Subcutaneous preadipocyte (primary cell): ENCODE results near the gene FAM53B. TPM values are rescaled to one million over a fixed set of nuclear protein-coding genes. Genes with fewer than 3 reads are reported as not detected.

Experiments used
- small RNA-seq: library from RNA; depleted of rRNA; stranded (forward); fragments of <200 nt; gene quantifications from one replicate; pipeline ENCODE3, GENCODE V24; 2012
- total RNA-seq: library from RNA; depleted of rRNA; stranded (reverse); fragments of >200 nt; gene quantifications from 2 replicates; pipeline ENCODE4 v1.2.3, GENCODE V29; 2012

FAM53B gene
- total RNA-seq: 15.8 and 21.1 TPM in 2 replicates

DNA sequence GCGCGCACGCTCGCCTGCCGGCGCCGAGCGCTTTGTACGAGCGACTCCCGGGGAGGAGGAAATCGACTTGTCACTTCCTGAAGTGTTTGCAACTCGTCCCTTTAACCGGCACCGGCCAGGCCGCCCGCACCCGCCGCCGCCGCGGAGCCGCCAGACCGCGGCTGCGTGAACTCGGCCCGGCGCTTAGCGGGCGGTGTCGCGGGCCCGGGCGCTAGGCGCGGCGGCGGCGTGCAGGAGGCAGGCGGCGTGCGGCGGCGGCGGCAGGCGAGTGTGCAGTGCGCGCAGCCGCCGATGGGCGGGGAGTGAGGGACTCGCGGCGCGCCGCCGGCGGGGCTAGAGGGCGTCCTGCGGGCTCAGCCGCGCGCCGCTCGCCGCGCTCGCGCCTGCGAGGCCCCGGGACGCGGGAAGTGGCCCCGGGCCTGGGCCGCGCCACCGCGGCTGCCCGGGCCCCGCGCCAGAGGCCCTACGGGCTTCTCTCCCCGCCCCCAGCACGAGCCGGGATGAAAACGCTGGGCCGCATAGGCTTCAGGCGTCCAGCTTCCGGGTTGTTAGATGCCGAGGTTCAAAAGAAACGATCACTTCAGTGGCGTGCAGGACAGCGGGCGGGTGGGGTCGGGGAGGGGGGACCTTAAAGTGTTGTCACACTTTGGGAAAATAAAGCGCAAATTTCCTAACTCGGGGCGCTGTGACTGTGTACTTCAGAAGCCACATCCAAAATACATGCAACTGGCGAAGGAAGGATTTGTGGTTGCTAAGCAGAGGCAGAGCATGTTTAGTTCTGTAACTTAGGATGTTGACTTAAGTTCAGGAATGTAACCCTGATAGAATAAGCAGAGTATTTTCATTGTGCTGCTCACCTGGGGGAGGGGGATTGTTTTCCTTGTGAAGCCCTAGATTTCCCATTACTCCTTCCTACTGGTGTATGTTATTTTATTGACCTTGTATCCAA is at the start of gene FAM53B:
TSS of gene FAM53B (minus strand) at position 277 of the 949 bp plus-strand sequence. CDS start 37,665 bp downstream, outside the sequence.

DNA sequence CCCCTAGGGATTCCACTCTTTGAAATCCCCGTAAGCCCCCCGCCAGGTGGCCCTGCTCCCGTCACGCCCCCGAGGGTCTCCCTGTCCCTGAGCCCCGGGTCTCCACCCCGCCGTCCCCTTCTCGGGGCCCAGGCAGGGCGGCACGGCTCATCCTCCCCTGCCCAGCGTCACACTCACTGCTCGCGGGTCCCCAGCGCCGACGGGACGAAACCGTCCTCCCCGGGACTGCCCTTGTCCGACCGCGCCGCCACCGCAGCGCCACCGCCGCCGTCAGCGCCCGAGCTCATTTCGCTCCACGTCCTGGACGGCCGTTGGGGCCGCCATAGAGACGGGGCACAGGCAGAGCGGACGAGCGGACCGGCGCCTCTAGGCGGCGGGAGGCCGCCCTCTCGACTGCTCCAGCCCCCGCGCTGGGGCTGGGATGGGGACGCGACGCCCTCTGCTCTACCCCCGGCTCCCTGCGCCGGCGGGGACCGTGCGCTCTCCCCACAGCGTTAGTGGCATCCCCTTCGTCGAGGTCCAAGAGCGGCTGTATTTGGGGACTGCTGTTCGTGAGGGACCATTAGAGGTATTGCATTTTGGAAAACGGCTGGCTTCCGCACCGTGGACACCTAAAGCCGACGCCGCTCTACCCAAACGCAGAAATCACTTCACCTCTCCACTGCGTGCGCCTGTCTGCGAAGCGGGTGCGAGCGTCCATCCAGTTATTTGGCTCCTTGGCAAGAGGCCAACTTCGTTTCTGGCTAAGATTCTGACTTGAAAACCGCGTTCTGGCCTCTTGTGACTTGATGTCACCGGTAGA is 47.6 kb upstream of the FAM53B start, which contains the start of gene EEF1AKMT2:
TSS of gene EEF1AKMT2 (minus strand) at position 341 of the 802 bp plus-strand sequence. CDS start at position 287, 54 bp downstream.

Small RNA genes within 50 kb of the gene (small RNA-seq; reads per million reads assigned to genes)
- gene RF00019: not detected

Other genes starting within 250 kb of the FAM53B start
- 19.1 and 19.2 TPM in 2 replicates for gene EEF1AKMT2, start 47.5 kb upstream of the FAM53B start, total RNA-seq
- gene ABRAXAS2, start 57.4 kb upstream of the FAM53B start, total RNA-seq: 11.0 and 12.7 TPM in 2 replicates
- 13.2 and 17.4 TPM in 2 replicates for gene ZRANB1, start 197.7 kb upstream of the FAM53B start, total RNA-seq